Testis (tissue), 2 donors: ENCODE results near the gene BCL2L15.

Source experiments
- POLR2A ChIP-seq: fragments of 450-650 bp; IDR thresholded peaks from one replicate; pipeline ENCODE4 v1.6.1; 2017; ENCODE audit warnings: antibody characterized with exemption, mild to moderate bottlenecking, moderate library complexity
- TF ChIP-seq, protein P1 (sequence below), 3 experiments: fragments of 450-650 bp in 2 of 3; fragments of 200-600 bp in 1 of 3; sonication (generic) in 1 of 3; IDR thresholded peaks; one replicate each; pipeline ENCODE4 v1.5.1; 2016 to 2019; ENCODE audit warnings: antibody characterized with exemption in 3 of 3, mild to moderate bottlenecking in 2 of 3, moderate library complexity in 1 of 3

DNA sequence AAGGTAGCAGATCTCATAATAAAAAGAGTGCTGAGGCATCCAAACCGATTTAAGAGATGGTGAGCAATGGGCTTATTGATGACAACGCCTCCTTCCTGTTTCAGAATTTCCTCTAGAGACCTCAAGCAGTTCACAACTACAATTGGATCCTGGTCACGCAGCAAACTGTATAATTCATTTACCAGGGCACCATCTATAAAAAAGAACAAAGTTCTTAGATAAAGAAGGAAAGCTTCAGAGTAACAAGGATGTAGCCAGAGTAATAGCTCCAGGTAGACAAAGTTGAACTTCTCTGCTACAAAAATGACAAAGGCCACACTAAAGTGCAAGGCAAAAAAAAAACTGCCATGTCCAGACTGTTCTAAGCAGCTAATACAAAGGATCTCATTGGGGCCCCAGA lies 13.8 kb upstream of the BCL2L15 start:
- TF ChIP-seq, protein P1, sequence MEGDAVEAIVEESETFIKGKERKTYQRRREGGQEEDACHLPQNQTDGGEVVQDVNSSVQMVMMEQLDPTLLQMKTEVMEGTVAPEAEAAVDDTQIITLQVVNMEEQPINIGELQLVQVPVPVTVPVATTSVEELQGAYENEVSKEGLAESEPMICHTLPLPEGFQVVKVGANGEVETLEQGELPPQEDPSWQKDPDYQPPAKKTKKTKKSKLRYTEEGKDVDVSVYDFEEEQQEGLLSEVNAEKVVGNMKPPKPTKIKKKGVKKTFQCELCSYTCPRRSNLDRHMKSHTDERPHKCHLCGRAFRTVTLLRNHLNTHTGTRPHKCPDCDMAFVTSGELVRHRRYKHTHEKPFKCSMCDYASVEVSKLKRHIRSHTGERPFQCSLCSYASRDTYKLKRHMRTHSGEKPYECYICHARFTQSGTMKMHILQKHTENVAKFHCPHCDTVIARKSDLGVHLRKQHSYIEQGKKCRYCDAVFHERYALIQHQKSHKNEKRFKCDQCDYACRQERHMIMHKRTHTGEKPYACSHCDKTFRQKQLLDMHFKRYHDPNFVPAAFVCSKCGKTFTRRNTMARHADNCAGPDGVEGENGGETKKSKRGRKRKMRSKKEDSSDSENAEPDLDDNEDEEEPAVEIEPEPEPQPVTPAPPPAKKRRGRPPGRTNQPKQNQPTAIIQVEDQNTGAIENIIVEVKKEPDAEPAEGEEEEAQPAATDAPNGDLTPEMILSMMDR (IDR thresholded peaks at IDR 0.05), result no peak
- TF ChIP-seq POLR2A, result no peak
